OCI-LY7 (cell line): ENCODE data around the gene NPHP3. TPM values are rescaled to one million over a fixed set of nuclear protein-coding genes. Genes with fewer than 3 reads are reported as not detected.

Experiments
- BruUV-seq: library from RNA; stranded (reverse); fragments of 400-500 nt; replicated peaks from 2 replicates; lab custom pipeline; 2021; lab: Mats Ljungman, UMichigan
- CTCF ChIA-PET: fragments of 300-600 bp; sonication (Branson Sonifier 250); formaldehyde crosslinking; loops from one replicate; lab custom pipeline; 2022; ENCODE audit warnings: antibody characterized with exemption; ENCODE audit not compliant: unreplicated experiment; lab: Charles Lee
- POLR2A ChIA-PET: fragments of 300-600 bp; sonication (Branson Sonifier 250); formaldehyde crosslinking; loops from one replicate; lab custom pipeline; 2022; ENCODE audit warnings: antibody characterized with exemption; lab: Charles Lee
- DNase-seq: peaks from one replicate; pipeline ENCODE4 v3.0.0-alpha.2; 2015; ENCODE audit warnings: low spot score
- H2AFZ ChIP-seq: fragments of 200-600 bp; sonication (generic), shearing (Covaris generic); 2 replicates; pipeline ENCODE4 v1.6.1; 2014; ENCODE audit warnings: mild to moderate bottlenecking, antibody characterized with exemption, low read length, moderate library complexity
- H3K27ac ChIP-seq: fragments of 200-600 bp; sonication (generic); 2 replicates; pipeline ENCODE4 v1.5.1; 2014; ENCODE audit warnings: mixed run types, low read depth, mild to moderate bottlenecking, moderate library complexity, low read length, inconsistent platforms; ENCODE audit not compliant: poor library complexity, severe bottlenecking
- H3K36me3 ChIP-seq: fragments of 200-600 bp; sonication (generic); 2 replicates; pipeline ENCODE4 v1.6.1; 2014; ENCODE audit warnings: mild to moderate bottlenecking, antibody characterized with exemption, low read length, moderate library complexity, mixed read lengths; ENCODE audit not compliant: insufficient read depth
- H3K4me1 ChIP-seq: fragments of 200-600 bp; sonication (generic); 2 replicates; pipeline ENCODE4 v1.5.1; 2014; ENCODE audit warnings: mild to moderate bottlenecking, low read length; ENCODE audit not compliant: insufficient read depth, poor library complexity, severe bottlenecking
- H3K4me2 ChIP-seq: fragments of 200-600 bp; sonication (generic); 2 replicates; pipeline ENCODE4 v1.6.1; 2014; ENCODE audit warnings: mild to moderate bottlenecking, low read length
- H3K4me3 ChIP-seq: fragments of 200-600 bp; sonication (generic); 2 replicates; pipeline ENCODE4 v1.5.1; 2014; ENCODE audit warnings: mild to moderate bottlenecking, low read depth, low read length; ENCODE audit not compliant: poor library complexity, severe bottlenecking
- H3K79me2 ChIP-seq: fragments of 200-600 bp; sonication (generic); 2 replicates; pipeline ENCODE4 v1.6.1; 2016; ENCODE audit warnings: low read depth, mild to moderate bottlenecking, low read length, moderate library complexity, mixed read lengths; ENCODE audit not compliant: insufficient read depth
- H3K9me2 ChIP-seq: fragments of 200-600 bp; sonication (generic); 2 replicates; pipeline ENCODE4 v1.6.1; 2016; ENCODE audit warnings: mild to moderate bottlenecking, low read length, mixed read lengths; ENCODE audit not compliant: insufficient read depth
- H3K9me3 ChIP-seq: fragments of 200-600 bp; sonication (generic); 2 replicates; pipeline ENCODE4 v1.6.1; 2014; ENCODE audit warnings: mild to moderate bottlenecking, mixed run types, low read length, mixed read lengths
- H4K20me1 ChIP-seq: fragments of 200-600 bp; sonication (generic); 2 replicates; pipeline ENCODE4 v1.6.1; 2014; ENCODE audit warnings: mild to moderate bottlenecking, antibody characterized with exemption, low read length, moderate library complexity, mixed read lengths; ENCODE audit not compliant: insufficient read depth
- EZH2phosphoT487 ChIP-seq: fragments of 200-600 bp; sonication (generic); IDR thresholded peaks from 2 replicates; pipeline ENCODE4 v1.6.1; 2018; ENCODE audit warnings: low read depth, borderline replicate concordance, mild to moderate bottlenecking, mixed run types, antibody characterized with exemption, low read length, moderate library complexity, mixed read lengths
- intact Hi-C: fragments of 100-400 bp; cut with micrococcal nuclease; formaldehyde crosslinking; loops from one replicate; pipeline ENCODE4 v1.10.0; 2022; ENCODE audit not compliant: unreplicated experiment
- total RNA-seq, 2 experiments: library from RNA; depleted of rRNA in 1 of 2; stranded (reverse); fragments of >200 nt in 1 of 2; shearing (Covaris generic) in 1 of 2; gene quantifications; 2 replicates each; pipeline ENCODE4 v1.2.3, GENCODE V29; 2014 to 2022
- TF ChIP-seq, protein P1 (sequence below): fragments of 200-600 bp; sonication (generic); conservative IDR thresholded peaks from 2 replicates; pipeline ENCODE4 v1.5.1; 2014; ENCODE audit warnings: mild to moderate bottlenecking, antibody characterized with exemption, low read length, moderate library complexity, mixed read lengths

Gene NPHP3
- total RNA-seq, 2 experiments from 2014 or later: 8.5 to 10.6 TPM

DNA sequence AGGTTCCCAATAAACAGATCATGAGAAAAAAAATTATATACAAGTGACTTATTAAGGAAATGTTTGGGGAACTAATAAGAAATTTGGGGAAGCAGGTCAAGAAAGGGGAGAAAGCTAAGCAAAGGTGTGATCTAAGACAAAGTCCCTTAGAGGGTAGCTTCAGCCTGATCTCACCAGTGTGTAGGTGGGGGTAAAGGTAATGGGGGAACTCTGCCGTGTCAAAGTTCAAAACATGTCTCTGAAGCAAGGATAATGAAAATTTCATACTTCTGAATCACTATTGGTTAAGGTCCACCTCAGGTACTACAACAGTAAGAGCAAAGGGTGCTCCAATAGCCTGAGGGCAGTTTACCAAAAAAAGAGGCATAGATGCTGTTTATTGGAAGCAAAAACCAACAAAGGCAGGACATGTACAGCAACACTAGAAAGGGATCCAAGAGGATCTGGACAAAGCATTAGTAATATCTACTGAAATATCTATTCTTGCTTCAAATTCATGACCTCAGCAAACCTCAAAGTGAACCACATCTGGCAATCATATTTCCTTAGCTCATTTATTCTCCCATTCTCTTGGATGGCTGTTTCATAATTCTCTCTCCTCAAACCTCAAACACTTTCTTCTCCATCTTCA lies 69.5 kb downstream of the NPHP3 start:
- no TSS peak for BruUV-seq
- H3K36me3 ChIP-seq: no peaks in the 10 kb centered on the region
- H3K79me2 ChIP-seq: peaks cover 10% of the 10 kb centered on the region; the same call in 1 of the 2 replicates
- POLR2A ChIA-PET: interaction anchor here (0.7 to 2.2 kb wide), 5 partner anchors 9 to 99 kb away, joined by 3 to 7 read pairs (median 5); no protein-coding TSS in a partner anchor
- H4K20me1 ChIP-seq: no peaks in the 10 kb centered on the region
- intact Hi-C loops: no loop called here
- no peak for DNase-seq
- no peak overlapping the region for H3K27ac ChIP-seq
- H2AFZ ChIP-seq: no peak overlapping the region
- no peaks in the 10 kb centered on the region for H3K4me1 ChIP-seq
- no peak overlapping the region for H3K4me3 ChIP-seq
- CTCF ChIA-PET: no interaction called here
- H3K9me3 ChIP-seq: no peaks in the 10 kb centered on the region
- no peaks in the 10 kb centered on the region for H3K9me2 ChIP-seq
- no peak overlapping the region for H3K4me2 ChIP-seq
- no peak for TF ChIP-seq EZH2phosphoT487
- TF ChIP-seq, protein P1, sequence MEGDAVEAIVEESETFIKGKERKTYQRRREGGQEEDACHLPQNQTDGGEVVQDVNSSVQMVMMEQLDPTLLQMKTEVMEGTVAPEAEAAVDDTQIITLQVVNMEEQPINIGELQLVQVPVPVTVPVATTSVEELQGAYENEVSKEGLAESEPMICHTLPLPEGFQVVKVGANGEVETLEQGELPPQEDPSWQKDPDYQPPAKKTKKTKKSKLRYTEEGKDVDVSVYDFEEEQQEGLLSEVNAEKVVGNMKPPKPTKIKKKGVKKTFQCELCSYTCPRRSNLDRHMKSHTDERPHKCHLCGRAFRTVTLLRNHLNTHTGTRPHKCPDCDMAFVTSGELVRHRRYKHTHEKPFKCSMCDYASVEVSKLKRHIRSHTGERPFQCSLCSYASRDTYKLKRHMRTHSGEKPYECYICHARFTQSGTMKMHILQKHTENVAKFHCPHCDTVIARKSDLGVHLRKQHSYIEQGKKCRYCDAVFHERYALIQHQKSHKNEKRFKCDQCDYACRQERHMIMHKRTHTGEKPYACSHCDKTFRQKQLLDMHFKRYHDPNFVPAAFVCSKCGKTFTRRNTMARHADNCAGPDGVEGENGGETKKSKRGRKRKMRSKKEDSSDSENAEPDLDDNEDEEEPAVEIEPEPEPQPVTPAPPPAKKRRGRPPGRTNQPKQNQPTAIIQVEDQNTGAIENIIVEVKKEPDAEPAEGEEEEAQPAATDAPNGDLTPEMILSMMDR: no peak

DNA sequence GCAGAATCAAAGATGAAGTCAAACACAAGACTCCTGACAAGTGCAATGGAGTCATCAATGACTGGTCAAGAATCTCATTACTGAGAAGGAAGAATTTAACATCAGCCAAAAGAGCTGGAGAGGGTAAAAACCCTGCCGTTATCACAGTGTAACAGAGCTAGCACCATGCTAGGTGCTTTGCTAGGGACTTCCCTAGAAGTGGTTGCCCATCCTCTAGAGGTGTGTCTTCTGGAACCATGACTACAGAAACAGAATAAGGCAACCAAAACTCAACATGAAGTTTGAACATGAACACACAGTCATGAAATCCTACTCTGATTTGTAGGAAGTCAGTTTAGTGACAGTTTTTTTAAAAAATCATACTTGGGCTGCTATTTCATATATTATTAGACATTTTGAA lies 72.1 kb downstream of the NPHP3 start:
- Histone ChIP-seq H3K9me3 (no peaks in the 10 kb centered on the region), H3K4me3 (no peak overlapping the region), H3K27ac (no peak overlapping the region), H3K4me1 (no peaks in the 10 kb centered on the region), H3K79me2 (no peaks in the 10 kb centered on the region), H3K9me2 (no peaks in the 10 kb centered on the region), H3K36me3 (no peaks in the 10 kb centered on the region), H4K20me1 (0 out of 2 replicates have a peak, but pooled peaks cover under 1% of the 10 kb centered on the region), H2AFZ (no peak overlapping the region), H3K4me2 (no peak overlapping the region)
- TF ChIP-seq, protein P1: no peak
- BruUV-seq: no TSS peak
- DNase-seq: no peak
- intact Hi-C loops: no loop called here
- ChIA-PET CTCF (no interaction called here), POLR2A (interaction anchor here (0.6 kb wide), 1 partner anchor 27 kb away, joined by 3 read pairs; no protein-coding TSS in a partner anchor)

DNA sequence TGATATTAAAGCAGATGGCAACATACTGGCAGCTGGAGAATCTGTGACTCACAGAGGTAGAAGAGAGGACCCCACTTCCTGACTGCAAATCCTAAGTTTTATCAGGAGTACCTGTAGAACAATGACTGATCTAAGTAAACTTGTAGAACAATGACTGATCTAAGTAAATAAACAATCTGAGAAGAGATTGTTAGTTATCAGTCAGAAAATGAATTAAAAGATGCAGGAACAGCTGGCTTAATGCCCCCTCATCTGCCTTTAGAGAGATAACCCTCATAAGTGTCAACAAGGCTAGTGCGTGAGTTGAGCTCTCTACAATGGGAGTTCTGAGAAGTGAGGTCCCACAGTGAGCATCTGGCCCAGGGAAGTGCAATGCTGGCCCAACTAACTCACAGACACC lies 77.2 kb downstream of the NPHP3 start:
- Histone ChIP-seq H3K4me1 (no peaks in the 10 kb centered on the region), H3K9me2 (no peaks in the 10 kb centered on the region), H3K36me3 (0 out of 2 replicates have a peak, but pooled peaks cover 3% of the 10 kb centered on the region), H3K9me3 (no peaks in the 10 kb centered on the region), H2AFZ (no peak overlapping the region), H3K4me3 (no peak overlapping the region), H3K79me2 (no peaks in the 10 kb centered on the region), H4K20me1 (0 out of 2 replicates have a peak, but pooled peaks cover 6% of the 10 kb centered on the region), H3K4me2 (no peak overlapping the region), H3K27ac (no peak overlapping the region)
- CTCF ChIA-PET: no interaction called here
- no TSS peak for BruUV-seq
- POLR2A ChIA-PET: interaction anchor here (0.7 kb wide), 1 partner anchor 9 kb away, joined by 3 read pairs; no protein-coding TSS in a partner anchor
- DNase-seq: no peak
- TF ChIP-seq EZH2phosphoT487: no peak
- TF ChIP-seq, protein P1: no peak
- intact Hi-C loops: loop anchor here (10.0 kb wide), 1 partner anchor 290 kb away; no protein-coding TSS in a partner anchor
